Activated CD8-positive, alpha-beta memory T cell treated with anti-CD3 and anti-CD28 coated beads for 36 hours (primary cell): Measurements from ENCODE around the gene VOPP1. TPM values are rescaled to one million over a fixed set of nuclear protein-coding genes. Genes with fewer than 3 reads are reported as not detected.

Source experiments
- total RNA-seq, 2 experiments: library from RNA; stranded (reverse); gene quantifications; one replicate each; pipeline ENCODE4 v1.2.3, GENCODE V29; 2021

VOPP1 gene
- total RNA-seq, 2 experiments from 2014 or later, result 67.0 to 69.7 TPM

Other genes with a start within 250 kb of the VOPP1 start
- 10 to 100 TPM; 19.0 to 19.6 TPM for gene LANCL2, start 207.2 kb downstream of the VOPP1 start, total RNA-seq